Measurements from ENCODE around the gene PFKFB4.
A peak's percentile ranks its signal among the peaks of the same experiment; 100 is the strongest.

Gene PFKFB4

GRCh38 chr3:48518638-48519276 lies 37.8 kb downstream of the PFKFB4 start:
- Histone ChIP-seq H3K27ac (ENCODE audit: low read length) (no peak overlapping the region), H3K4me3 (ENCODE audit: low read depth in 1 of 2, low read length in 2 of 2) (no peak overlapping the region), H3K4me2 (ENCODE audit: insufficient read depth, low read length) (no peak overlapping the region), H3K27me3 (ENCODE audit: insufficient read depth, low read length, poor library complexity) (no peaks in the 10 kb centered on the region), H3K9me3 (ENCODE audit: insufficient read depth, low read length, severe bottlenecking) (no peaks in the 10 kb centered on the region), H2AFZ (ENCODE audit: low read depth, low read length) (no peak overlapping the region), H4K20me1 (ENCODE audit: insufficient read depth, low read length) (peaks cover 24% of the 10 kb centered on the region), H3K36me3 (ENCODE audit: insufficient read depth, low read length) (no peaks in the 10 kb centered on the region), H3K79me2 (ENCODE audit: insufficient read depth, low read length) (no peaks in the 10 kb centered on the region), H3K9ac (ENCODE audit: low read depth, low read length) (no peak overlapping the region), H3K4me1 (ENCODE audit: insufficient read depth, low read length) (peaks cover 13% of the 10 kb centered on the region)
- no peak for DNase-seq
- no peak for ATAC-seq (ENCODE audit: insufficient read depth, low read depth)
- TF ChIP-seq EZH2 (IDR thresholded peaks at IDR 0.05; ENCODE audit: borderline replicate concordance, low read depth, low read length, severe bottlenecking) (no peak), CTCF (IDR thresholded peaks at IDR 0.05; ENCODE audit: borderline replicate concordance, extremely low read depth, low read length, poor library complexity, severe bottlenecking) (no peak)

GRCh38 chr3:48518069-48518468 lies 38.5 kb downstream of the PFKFB4 start:
- H2AFZ ChIP-seq (ENCODE audit: low read depth, low read length) = no peak overlapping the region
- H3K4me3 ChIP-seq (ENCODE audit: low read depth in 1 of 2, low read length in 2 of 2) = no peak overlapping the region
- no peaks in the 10 kb centered on the region for H3K36me3 ChIP-seq (ENCODE audit: insufficient read depth, low read length)
- H3K9ac ChIP-seq (ENCODE audit: low read depth, low read length) = no peak overlapping the region
- DNase-seq (no peak), ATAC-seq (ENCODE audit: insufficient read depth, low read depth) (no peak)
- H3K27ac ChIP-seq (ENCODE audit: low read length) = no peak overlapping the region
- TF ChIP-seq CTCF (IDR thresholded peaks at IDR 0.05; ENCODE audit: borderline replicate concordance, extremely low read depth, low read length, poor library complexity, severe bottlenecking) = no peak
- no peak for TF ChIP-seq EZH2 (IDR thresholded peaks at IDR 0.05; ENCODE audit: borderline replicate concordance, low read depth, low read length, severe bottlenecking)
- H4K20me1 ChIP-seq (ENCODE audit: insufficient read depth, low read length) = peaks cover 24% of the 10 kb centered on the region
- no peaks in the 10 kb centered on the region for H3K9me3 ChIP-seq (ENCODE audit: insufficient read depth, low read length, severe bottlenecking)
- no peak overlapping the region for H3K4me2 ChIP-seq (ENCODE audit: insufficient read depth, low read length)
- H3K27me3 ChIP-seq (ENCODE audit: insufficient read depth, low read length, poor library complexity) = no peaks in the 10 kb centered on the region
- peaks cover 13% of the 10 kb centered on the region for H3K4me1 ChIP-seq (ENCODE audit: insufficient read depth, low read length)
- H3K79me2 ChIP-seq (ENCODE audit: insufficient read depth, low read length) = no peaks in the 10 kb centered on the region

- Histone ChIP-seq H4K20me1 (ENCODE audit: insufficient read depth, low read length) (peaks cover 24% of the 10 kb centered on the region), H3K4me3 (ENCODE audit: low read depth in 1 of 2, low read length in 2 of 2) (no peak overlapping the region)
- peak; percentile 29; the same call in 2 of the 3 replicates for ATAC-seq (ENCODE audit: insufficient read depth, low read depth)
Measured at GRCh38 chr3:48516571-48516970, 40.0 kb downstream of the PFKFB4 start.

More at GRCh38 chr3:48516571-48516970, 40.0 kb downstream of the PFKFB4 start:
- H3K9ac ChIP-seq (ENCODE audit: low read depth, low read length) = no peak overlapping the region
- peaks cover 13% of the 10 kb centered on the region for H3K4me1 ChIP-seq (ENCODE audit: insufficient read depth, low read length)
- peaks cover 1% of the 10 kb centered on the region for H3K27me3 ChIP-seq (ENCODE audit: insufficient read depth, low read length, poor library complexity)
- no peaks in the 10 kb centered on the region for H3K9me3 ChIP-seq (ENCODE audit: insufficient read depth, low read length, severe bottlenecking)
- no peak overlapping the region for H3K27ac ChIP-seq (ENCODE audit: low read length)
- peak; percentile 48 for DNase-seq
- H3K36me3 ChIP-seq (ENCODE audit: insufficient read depth, low read length) = no peaks in the 10 kb centered on the region
- TF ChIP-seq CTCF (IDR thresholded peaks at IDR 0.05; ENCODE audit: borderline replicate concordance, extremely low read depth, low read length, poor library complexity, severe bottlenecking) (no peak), EZH2 (IDR thresholded peaks at IDR 0.05; ENCODE audit: borderline replicate concordance, low read depth, low read length, severe bottlenecking) (no peak)
- no peak overlapping the region for H2AFZ ChIP-seq (ENCODE audit: low read depth, low read length)
- H3K79me2 ChIP-seq (ENCODE audit: insufficient read depth, low read length) = no peaks in the 10 kb centered on the region
- H3K4me2 ChIP-seq (ENCODE audit: insufficient read depth, low read length) = no peak overlapping the region
